Trophoblast cell (in vitro differentiated cells and primary cell): Measurements from ENCODE around the gene ARHGEF10L.

Source experiments
- DNase-seq, 2 donors: peaks; one replicate each; pipeline ENCODE4 v3.0.0-alpha.2; 2016
- H2AFZ ChIP-seq: 2 replicates; pipeline ENCODE4 v1.6.1; 2013; ENCODE audit warnings: low read length, moderate library complexity, mild to moderate bottlenecking; ENCODE audit not compliant: insufficient read depth, poor library complexity
- H2AK5ac ChIP-seq: 2 replicates; pipeline ENCODE4 v1.6.1; 2013; ENCODE audit warnings: mild to moderate bottlenecking, low read length
- H2BK120ac ChIP-seq: 2 replicates; pipeline ENCODE4 v1.6.1; 2013; ENCODE audit warnings: low read length, mild to moderate bottlenecking, moderate library complexity; ENCODE audit not compliant: insufficient read depth, poor library complexity
- H2BK12ac ChIP-seq: 2 replicates; pipeline ENCODE4 v1.6.1; 2013; ENCODE audit warnings: mild to moderate bottlenecking, low read length, moderate library complexity
- H2BK5ac ChIP-seq: 2 replicates; pipeline ENCODE4 v1.6.1; 2013; ENCODE audit warnings: low read length, low read depth, moderate library complexity, mild to moderate bottlenecking; ENCODE audit not compliant: poor library complexity
- H3K14ac ChIP-seq: 2 replicates; pipeline ENCODE4 v1.6.1; 2013; ENCODE audit warnings: mild to moderate bottlenecking, low read length
- H3K18ac ChIP-seq: 2 replicates; pipeline ENCODE4 v1.6.1; 2013; ENCODE audit warnings: mild to moderate bottlenecking, low read length
- H3K23ac ChIP-seq: 2 replicates; pipeline ENCODE4 v1.6.1; 2013; ENCODE audit warnings: low read length
- H3K27ac ChIP-seq: 2 replicates; pipeline ENCODE4 v1.5.1; 2013; ENCODE audit warnings: low read depth, mild to moderate bottlenecking, inconsistent platforms, low read length, moderate library complexity
- H3K27me3 ChIP-seq: 2 replicates; pipeline ENCODE4 v1.6.1; 2013; ENCODE audit warnings: inconsistent platforms, mild to moderate bottlenecking, low read length, moderate library complexity; ENCODE audit not compliant: insufficient read depth
- H3K36me3 ChIP-seq, 2 experiments: 1 replicate in 1 of 2; 2 replicates in 1 of 2; pipeline ENCODE4 v1.6.1; 2013; ENCODE audit warnings: low read length in 2 of 2, mild to moderate bottlenecking in 2 of 2, moderate library complexity in 1 of 2; ENCODE audit not compliant: insufficient read depth in 2 of 2, control insufficient read depth in 1 of 2
- H3K4ac ChIP-seq: 2 replicates; pipeline ENCODE4 v1.6.1; 2013; ENCODE audit warnings: low read depth, mild to moderate bottlenecking, low read length, moderate library complexity
- H3K4me1 ChIP-seq, 2 experiments: 1 replicate in 1 of 2; 2 replicates in 1 of 2; pipeline ENCODE4 v1.6.1; 2013; ENCODE audit warnings: low read length in 2 of 2, mild to moderate bottlenecking in 2 of 2, moderate library complexity in 1 of 2; ENCODE audit not compliant: insufficient read depth in 2 of 2, control insufficient read depth in 1 of 2
- H3K4me2 ChIP-seq: 2 replicates; pipeline ENCODE4 v1.6.1; 2013; ENCODE audit warnings: inconsistent platforms, mild to moderate bottlenecking, low read length, moderate library complexity
- H3K4me3 ChIP-seq: 2 replicates; pipeline ENCODE4 v1.5.1; 2013; ENCODE audit warnings: mild to moderate bottlenecking, low read depth, low read length, inconsistent platforms
- H3K79me1 ChIP-seq: one replicate; pipeline ENCODE4 v1.6.1; 2013; ENCODE audit warnings: low read length
- H3K79me2 ChIP-seq: 2 replicates; pipeline ENCODE4 v1.6.1; 2013; ENCODE audit warnings: low read length, mild to moderate bottlenecking; ENCODE audit not compliant: control insufficient read depth, insufficient read depth, poor library complexity
- H3K9ac ChIP-seq: 2 replicates; pipeline ENCODE4 v1.6.1; 2013; ENCODE audit warnings: mild to moderate bottlenecking, low read length
- H3K9me3 ChIP-seq: 2 replicates; pipeline ENCODE4 v1.6.1; 2013; ENCODE audit warnings: low read depth, mild to moderate bottlenecking, control low read depth, inconsistent platforms, low read length; ENCODE audit not compliant: insufficient read depth
- H4K12ac ChIP-seq: 2 replicates; pipeline ENCODE4 v1.6.1; 2013; ENCODE audit warnings: low read depth, mild to moderate bottlenecking, low read length, moderate library complexity
- H4K8ac ChIP-seq: 2 replicates; pipeline ENCODE4 v1.6.1; 2013; ENCODE audit warnings: low read depth, mild to moderate bottlenecking, low read length, moderate library complexity
- H4K91ac ChIP-seq: one replicate; pipeline ENCODE4 v1.6.1; 2013; ENCODE audit warnings: low read depth, mild to moderate bottlenecking, low read length, moderate library complexity
- WGBS: extraction: QIAGEN DNeasy Blood & Tissue Kit; methylation state at CpG from one replicate; pipeline ENCODE4 v1.1.7; 2013; ENCODE audit warnings: missing lambda C conversion rate; ENCODE audit not compliant: insufficient read length, insufficient coverage; ENCODE audit errors: extremely low coverage; 5-methylcytosine and 5-hydroxymethylcytosine counted together

Gene ARHGEF10L

DNA sequence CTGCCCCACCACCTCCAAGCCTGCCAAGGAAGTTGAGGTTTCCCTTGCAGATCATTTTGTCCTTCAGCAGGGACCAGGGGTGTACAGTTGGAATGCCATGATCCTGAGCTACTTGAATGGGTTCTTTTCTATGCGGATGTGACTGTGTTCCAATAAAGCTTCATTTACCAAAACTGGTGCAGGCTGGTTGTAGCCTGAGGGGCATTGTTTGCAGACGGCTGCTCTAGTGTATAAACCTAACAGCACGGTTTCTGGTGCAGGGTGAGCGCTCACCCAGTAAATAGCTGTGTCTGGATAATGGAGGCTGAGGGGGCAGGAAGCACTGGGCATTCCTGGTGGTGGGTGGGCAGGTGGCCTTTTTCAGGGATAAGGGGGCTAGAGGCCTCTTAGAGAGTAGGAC lies 142.9 kb downstream of the ARHGEF10L start:
- Histone ChIP-seq H3K27me3 (no peaks in the 10 kb centered on the region), H2BK12ac (no peak overlapping the region), H2BK5ac (no peak overlapping the region), H3K27ac (no peak overlapping the region), H3K79me2 (no peaks in the 10 kb centered on the region), H3K18ac (no peak overlapping the region), H3K14ac (no peak overlapping the region), H3K4me1 (peaks cover 9 to 10% of the 10 kb centered on the region in 2 experiments), H3K4me2 (no peak overlapping the region), H4K8ac (no peak overlapping the region), H3K9me3 (peaks cover 5% of the 10 kb centered on the region), H4K12ac (no peak overlapping the region), H3K9ac (no peak overlapping the region), H3K23ac (no peak overlapping the region), H3K4me3 (no peak overlapping the region), H3K4ac (no peak overlapping the region), H3K36me3 (peaks cover 3 to 6% of the 10 kb centered on the region in 2 experiments), H2AFZ (no peak overlapping the region), H2AK5ac (no peak overlapping the region), H2BK120ac (no peak overlapping the region), H3K79me1 (no peaks in the 10 kb centered on the region), H4K91ac (no peak overlapping the region)
- no peak for DNase-seq
- WGBS, result no CpG with 5 or more reads among the region's 4 CpGs

DNA sequence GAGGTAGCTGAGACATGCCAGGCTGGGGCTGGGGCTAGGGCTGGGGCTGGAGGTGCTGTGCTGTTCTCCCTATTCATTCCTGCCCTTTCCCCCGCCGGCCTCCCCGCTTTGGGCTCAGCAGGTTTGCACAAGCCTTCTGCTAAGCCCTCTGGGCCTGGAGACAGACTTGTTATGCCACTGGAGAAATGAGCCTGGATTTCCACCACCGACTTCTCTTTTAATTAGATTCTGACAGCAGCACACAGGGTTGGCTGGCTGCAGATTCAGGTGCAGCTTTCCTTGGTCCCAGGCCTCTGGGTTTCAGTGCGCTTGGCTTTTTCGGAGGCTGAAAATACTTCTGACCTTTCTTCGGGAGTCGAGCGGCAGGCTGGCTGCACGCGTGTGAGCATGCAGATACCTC lies 144.1 kb downstream of the ARHGEF10L start:
- no peak for DNase-seq
- no peak overlapping the region for H3K4me2 ChIP-seq
- H4K12ac ChIP-seq, result no peak overlapping the region
- peaks cover 9 to 10% of the 10 kb centered on the region in 2 experiments for H3K4me1 ChIP-seq
- no peaks in the 10 kb centered on the region for H3K79me1 ChIP-seq
- H3K79me2 ChIP-seq, result no peaks in the 10 kb centered on the region
- H3K14ac ChIP-seq, result no peak overlapping the region
- no peak overlapping the region for H2BK120ac ChIP-seq
- no peaks in the 10 kb centered on the region for H3K27me3 ChIP-seq
- H2AK5ac ChIP-seq, result no peak overlapping the region
- H2AFZ ChIP-seq, result no peak overlapping the region
- H3K9ac ChIP-seq, result no peak overlapping the region
- H4K91ac ChIP-seq, result no peak overlapping the region
- no peak overlapping the region for H3K4ac ChIP-seq
- no peak overlapping the region for H2BK12ac ChIP-seq
- peaks cover 7% of the 10 kb centered on the region for H3K9me3 ChIP-seq
- H2BK5ac ChIP-seq, result no peak overlapping the region
- H3K23ac ChIP-seq, result no peak overlapping the region
- H3K27ac ChIP-seq, result no peak overlapping the region
- H3K36me3 ChIP-seq, result peaks cover 9 to 17% of the 10 kb centered on the region in 2 experiments
- no peak overlapping the region for H3K18ac ChIP-seq
- WGBS, result no CpG with 5 or more reads among the region's 11 CpGs
- no peak overlapping the region for H3K4me3 ChIP-seq
- no peak overlapping the region for H4K8ac ChIP-seq

DNA sequence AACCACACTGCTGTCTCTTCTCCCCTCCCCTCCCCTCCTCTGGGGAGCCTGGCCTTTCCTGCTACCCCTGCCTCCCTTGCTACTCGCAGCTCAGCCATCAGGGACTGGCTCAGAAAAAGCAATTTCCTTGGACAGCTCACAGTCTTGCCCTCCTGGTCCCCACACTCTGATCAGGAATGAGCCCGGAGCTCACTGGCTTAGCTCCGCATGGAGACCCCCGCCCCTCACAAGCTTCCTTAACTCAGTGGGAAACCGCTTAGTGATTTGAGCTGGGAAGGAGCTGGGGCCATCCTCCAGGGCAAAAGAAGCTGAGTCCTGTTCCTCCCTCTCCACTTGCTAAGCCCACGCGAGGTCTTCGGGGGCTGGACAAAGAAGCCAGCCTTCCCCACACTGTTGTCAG lies 145.3 kb downstream of the ARHGEF10L start:
- Histone ChIP-seq H3K36me3 (peaks cover 16 to 21% of the 10 kb centered on the region in 2 experiments), H3K14ac (no peak overlapping the region), H2AK5ac (no peak overlapping the region), H3K4me2 (no peak overlapping the region), H3K18ac (peak overlapping the region; percentile 12), H3K4me3 (no peak overlapping the region), H3K9ac (no peak overlapping the region), H3K79me1 (no peaks in the 10 kb centered on the region), H3K23ac (no peak overlapping the region), H3K27ac (no peak overlapping the region), H3K9me3 (peaks cover 8% of the 10 kb centered on the region), H2BK5ac (no peak overlapping the region), H3K79me2 (no peaks in the 10 kb centered on the region), H3K4me1 (peaks cover 9 to 10% of the 10 kb centered on the region in 2 experiments), H2BK120ac (no peak overlapping the region), H3K27me3 (no peaks in the 10 kb centered on the region), H4K12ac (no peak overlapping the region), H3K4ac (no peak overlapping the region), H2AFZ (no peak overlapping the region), H2BK12ac (no peak overlapping the region), H4K8ac (no peak overlapping the region), H4K91ac (no peak overlapping the region)
- no CpG with 5 or more reads among the region's 8 CpGs for WGBS
- DNase-seq, result no peak

DNA sequence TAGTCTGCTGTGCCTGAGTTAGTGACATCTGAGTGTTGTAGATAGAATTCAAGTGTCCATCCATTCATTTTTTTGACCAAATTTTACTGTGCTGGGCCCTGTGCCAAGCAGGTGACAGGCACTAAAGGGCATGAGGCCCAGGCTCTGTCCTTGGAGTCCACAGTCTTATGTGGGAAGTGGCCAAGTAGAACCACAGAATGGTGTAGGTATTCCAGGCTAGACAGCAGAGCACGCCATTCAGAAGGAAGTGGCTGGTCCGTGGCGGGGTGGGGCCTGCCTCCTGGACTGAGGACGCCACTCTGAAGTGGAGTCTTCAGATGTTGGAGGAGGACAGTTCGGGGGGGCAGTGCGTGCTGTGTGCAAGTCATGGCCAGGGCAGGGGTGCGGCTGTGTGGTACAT lies 146.8 kb downstream of the ARHGEF10L start:
- no peak overlapping the region for H3K4me2 ChIP-seq
- no peak overlapping the region for H3K14ac ChIP-seq
- H3K4me1 ChIP-seq, result peaks cover 9 to 14% of the 10 kb centered on the region in 2 experiments
- no CpG with 5 or more reads among the region's 7 CpGs for WGBS
- H4K8ac ChIP-seq, result no peak overlapping the region
- peaks cover 8% of the 10 kb centered on the region for H3K9me3 ChIP-seq
- H3K79me1 ChIP-seq, result no peaks in the 10 kb centered on the region
- no peak overlapping the region for H3K27ac ChIP-seq
- H4K12ac ChIP-seq, result no peak overlapping the region
- H2BK5ac ChIP-seq, result no peak overlapping the region
- no peaks in the 10 kb centered on the region for H3K27me3 ChIP-seq
- H2BK12ac ChIP-seq, result no peak overlapping the region
- no peak overlapping the region for H3K9ac ChIP-seq
- H2AFZ ChIP-seq, result no peak overlapping the region
- peaks cover 21 to 26% of the 10 kb centered on the region in 2 experiments for H3K36me3 ChIP-seq
- H2BK120ac ChIP-seq, result no peak overlapping the region
- H3K23ac ChIP-seq, result no peak overlapping the region
- no peak for DNase-seq
- no peak overlapping the region for H4K91ac ChIP-seq
- no peak overlapping the region for H2AK5ac ChIP-seq
- H3K79me2 ChIP-seq, result no peaks in the 10 kb centered on the region
- no peak overlapping the region for H3K4ac ChIP-seq
- H3K18ac ChIP-seq, result no peak overlapping the region
- H3K4me3 ChIP-seq, result no peak overlapping the region
